Thoracic aorta (tissue), 2 donors: ENCODE measurements around the gene NANOS3. TPM values are rescaled to one million over a fixed set of nuclear protein-coding genes. Genes with fewer than 3 reads are reported as not detected.

Source experiments
- ATAC-seq: fragments of 150-250 bp; one replicate; pipeline ENCODE4 v1.8.0; 2017; ENCODE audit warnings: low read depth; ENCODE audit not compliant: insufficient number of reproducible peaks, low FRiP score
- DNase-seq: peaks from one replicate; pipeline ENCODE4 v3.0.0-alpha.2; 2020; ENCODE audit warnings: low spot score
- H3K27ac ChIP-seq, 2 donors: fragments of 200-600 bp; sonication (generic); 1 replicate in 1 of 2; 2 replicates in 1 of 2; pipeline ENCODE4 v1.5.1; 2016; ENCODE audit warnings: mild to moderate bottlenecking in 2 of 2, moderate library complexity in 2 of 2
- H3K27me3 ChIP-seq: fragments of 200-600 bp; sonication (generic); replicated peaks from 2 replicates; pipeline ENCODE4 v1.6.0; 2016; ENCODE audit warnings: mild to moderate bottlenecking; ENCODE audit not compliant: insufficient read depth
- H3K36me3 ChIP-seq: fragments of 200-600 bp; sonication (generic); one replicate; pipeline ENCODE4 v1.5.1; 2016
- H3K4me1 ChIP-seq, 2 donors: fragments of 200-600 bp; sonication (generic); 1 replicate in 1 of 2; 2 replicates in 1 of 2; pipeline versions ENCODE4 v1.5.1 to v1.6.0; 2016; ENCODE audit warnings: low read depth in 2 of 2, mild to moderate bottlenecking in 1 of 2; ENCODE audit not compliant: control insufficient read depth in 1 of 2
- H3K4me3 ChIP-seq: fragments of 200-600 bp; sonication (generic); 2 replicates; pipeline ENCODE4 v1.5.1; 2016; ENCODE audit warnings: mild to moderate bottlenecking
- H3K9me3 ChIP-seq: fragments of 200-600 bp; sonication (generic); 2 replicates; pipeline ENCODE4 v1.5.1; 2016
- CTCF ChIP-seq: fragments of 200-600 bp; sonication (generic); IDR thresholded peaks from one replicate; pipeline ENCODE4 v1.5.1; 2019; ENCODE audit warnings: antibody characterized with exemption
- total RNA-seq, 2 donors: library from RNA; depleted of rRNA; stranded (reverse); fragments of >200 nt; gene quantifications; one replicate each; pipeline versions ENCODE4 v1.1.0 to v1.2.3, GENCODE V29; 2016

Gene NANOS3
- total RNA-seq, 2 donors from 2014 or later = not detected

GRCh38 chr19:13856497-13856896 is 20.4 kb upstream of the NANOS3 start:
- ATAC-seq (no peak), DNase-seq (no peak)
- Histone ChIP-seq H3K27me3 (no peaks in the 10 kb centered on the region), H3K9me3 (no peaks in the 10 kb centered on the region), H3K27ac (no peak overlapping the region), H3K4me3 (no peak overlapping the region), H3K36me3 (no peaks in the 10 kb centered on the region), H3K4me1 (peaks cover 18 to 30% of the 10 kb centered on the region in 2 donors)
- TF ChIP-seq CTCF = no peak

GRCh38 chr19:13859361-13859880 is 17.5 kb upstream of the NANOS3 start:
- Histone ChIP-seq H3K36me3 (no peaks in the 10 kb centered on the region), H3K27ac (no peak overlapping the region), H3K9me3 (no peaks in the 10 kb centered on the region), H3K4me1 (peaks cover 3 to 21% of the 10 kb centered on the region in 2 donors), H3K27me3 (no peaks in the 10 kb centered on the region), H3K4me3 (no peak overlapping the region)
- TF ChIP-seq CTCF = no peak
- ATAC-seq = no peak
- no peak for DNase-seq

GRCh38 chr19:13860679-13861391 is 16.1 kb upstream of the NANOS3 start:
- TF ChIP-seq CTCF = no peak
- ATAC-seq (no peak), DNase-seq (no peak)
- Histone ChIP-seq H3K4me1 (peaks cover 3 to 27% of the 10 kb centered on the region in 2 donors), H3K4me3 (no peak overlapping the region), H3K27me3 (no peaks in the 10 kb centered on the region), H3K36me3 (no peaks in the 10 kb centered on the region), H3K9me3 (no peaks in the 10 kb centered on the region), H3K27ac (peak overlapping the region; percentile 90 to 93)

- no peaks in the 10 kb centered on the region for H3K27me3 ChIP-seq
- H3K9me3 ChIP-seq = no peaks in the 10 kb centered on the region
- H3K4me1 ChIP-seq = peaks cover 7 to 31% of the 10 kb centered on the region in 2 donors
- no peak for TF ChIP-seq CTCF
- DNase-seq (no peak), ATAC-seq (no peak)
- peak overlapping the region; percentile 72 for H3K4me3 ChIP-seq
- peak overlapping the region; percentile 90 to 93 for H3K27ac ChIP-seq
- H3K36me3 ChIP-seq = no peaks in the 10 kb centered on the region
Measured at GRCh38 chr19:13861392-13861713, 15.6 kb upstream of the NANOS3 start.

DNA sequence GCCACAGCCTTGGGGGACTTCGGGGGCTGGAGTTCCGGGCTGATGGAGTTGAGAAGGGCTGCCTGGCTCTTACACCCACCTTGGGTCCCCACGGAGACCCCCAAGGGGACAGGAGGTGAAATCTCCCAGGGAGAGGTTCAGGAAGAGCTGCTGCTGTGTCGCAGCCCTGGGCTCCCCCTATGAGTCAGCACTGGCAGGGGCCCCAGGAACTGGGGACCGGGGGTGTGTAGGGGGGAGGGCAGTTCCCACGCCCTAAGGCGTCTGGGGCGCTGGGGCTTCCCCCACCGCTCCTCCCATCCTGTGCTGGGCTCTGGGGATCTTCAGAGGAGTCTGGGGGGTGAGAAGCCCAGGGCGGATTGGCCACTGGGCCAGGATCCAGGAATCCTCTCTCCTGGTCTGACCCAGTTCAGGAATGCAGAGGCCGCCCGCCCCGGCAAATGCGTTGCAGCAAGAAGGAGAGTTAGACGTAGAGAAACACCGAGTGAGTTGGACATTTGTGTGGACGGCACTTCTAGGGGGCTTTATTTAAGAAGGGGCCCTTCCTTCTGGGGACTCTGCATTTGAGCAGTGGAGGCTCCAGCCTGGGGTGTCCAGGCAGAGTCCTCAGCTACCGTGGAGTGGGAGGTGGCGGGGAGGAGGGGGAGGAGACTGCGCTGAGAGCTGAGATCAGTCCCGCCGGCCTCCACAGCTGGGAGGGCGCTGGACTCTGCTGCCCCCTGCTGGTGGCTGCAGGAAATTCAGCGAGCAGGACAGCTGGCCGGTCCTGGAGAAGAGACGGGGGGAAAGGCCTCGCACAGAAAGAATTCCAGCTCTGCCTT is 15.0 kb upstream of the NANOS3 start:
- Histone ChIP-seq H3K27me3 (no peaks in the 10 kb centered on the region), H3K27ac (peak overlapping the region; percentile 90 to 93), H3K4me3 (peak overlapping the region; percentile 72), H3K36me3 (no peaks in the 10 kb centered on the region), H3K4me1 (peaks cover 7 to 34% of the 10 kb centered on the region in 2 donors), H3K9me3 (no peaks in the 10 kb centered on the region)
- DNase-seq = peak; percentile 71
- TF ChIP-seq CTCF = peak; percentile 99
- peak; percentile 71 for ATAC-seq
